HG03025 (cell line): Measurements from ENCODE around the gene PRR7.

Experiments
- ATAC-seq: cut with Tn5 transposase; IDR thresholded peaks from one replicate; pipeline ENCODE4 v1.9.1; 2021; ENCODE audit warnings: mild to moderate bottlenecking, moderate library complexity; ENCODE audit not compliant: unreplicated experiment, low FRiP score

The PRR7 gene

GRCh38 chr5:177495243-177496060 lies 48.8 kb downstream of the PRR7 start:
- ATAC-seq = no peak

- ATAC-seq = no peak
Observed at GRCh38 chr5:177496070-177496726, 49.6 kb downstream of the PRR7 start.

GRCh38 chr5:177496727-177497291 lies 50.2 kb downstream of the PRR7 start:
- ATAC-seq = peak; percentile 4

- ATAC-seq = peak; percentile 65
Observed at GRCh38 chr5:177497292-177498012, 50.8 kb downstream of the PRR7 start, which contains the start of gene PDLIM7. TSS of gene PDLIM7 (minus strand) at chr5:177497604. CDS start at chr5:177496512, 1,092 bp downstream.

- no peak for ATAC-seq
Observed at GRCh38 chr5:177498013-177498787, 51.6 kb downstream of the PRR7 start.

- ATAC-seq = no peak
Observed at GRCh38 chr5:177499842-177500241, 53.2 kb downstream of the PRR7 start.

GRCh38 chr5:177500685-177501522 lies 54.3 kb downstream of the PRR7 start:
- no peak for ATAC-seq

GRCh38 chr5:177501874-177502678 lies 55.5 kb downstream of the PRR7 start:
- ATAC-seq = no peak

GRCh38 chr5:177502886-177503285 lies 56.3 kb downstream of the PRR7 start:
- ATAC-seq = no peak

- ATAC-seq = no peak
Observed at GRCh38 chr5:177503351-177504085, 56.9 kb downstream of the PRR7 start.

GRCh38 chr5:177504086-177505056 lies 57.8 kb downstream of the PRR7 start:
- no peak for ATAC-seq

- ATAC-seq = no peak
Observed at GRCh38 chr5:177505075-177505474, 58.5 kb downstream of the PRR7 start.
